GM23338 (cell line): Measurements from ENCODE around the gene ZNF22. TPM values are rescaled to one million over a fixed set of nuclear protein-coding genes. Genes with fewer than 3 reads are reported as not detected.

Experiments used
- ATAC-seq: fragments of 200-7000 bp; cut with Tn5 transposase; 3 replicates; pipeline ENCODE4 v1.9.1; 2020
- DNase-seq: peaks from one replicate; pipeline ENCODE4 v3.0.0-alpha.2; 2015; ENCODE audit warnings: low spot score
- H2AFZ ChIP-seq: fragments of 200-600 bp; sonication (generic); 2 replicates; pipeline ENCODE4 v1.8.0; 2016; ENCODE audit warnings: antibody characterized with exemption, mild to moderate bottlenecking, moderate library complexity
- H3F3A ChIP-seq: fragments of 200-600 bp; sonication (generic); replicated peaks from 2 replicates; pipeline ENCODE4 v1.8.0; 2017; ENCODE audit warnings: antibody characterized with exemption, mixed run types, low read depth
- H3K27ac ChIP-seq: fragments of 200-600 bp; sonication (generic); 2 replicates; pipeline ENCODE4 v1.6.1; 2016; ENCODE audit warnings: low read depth
- H3K27me3 ChIP-seq: fragments of 200-600 bp; sonication (generic); 2 replicates; pipeline ENCODE4 v1.8.0; 2016; ENCODE audit warnings: mild to moderate bottlenecking, mixed run types, moderate library complexity; ENCODE audit not compliant: insufficient read depth
- H3K36me3 ChIP-seq: fragments of 200-600 bp; sonication (generic); 2 replicates; pipeline ENCODE4 v1.8.0; 2016; ENCODE audit warnings: mild to moderate bottlenecking; ENCODE audit not compliant: insufficient read depth
- H3K4me1 ChIP-seq: fragments of 200-600 bp; sonication (generic); 2 replicates; pipeline ENCODE4 v1.8.0; 2016; ENCODE audit warnings: mild to moderate bottlenecking, moderate library complexity; ENCODE audit not compliant: insufficient read depth
- H3K4me2 ChIP-seq: fragments of 200-600 bp; sonication (generic); 2 replicates; pipeline ENCODE4 v1.7.1; 2017; ENCODE audit warnings: mixed run types
- H3K4me3 ChIP-seq: fragments of 200-600 bp; sonication (generic); 2 replicates; pipeline ENCODE4 v1.6.1; 2016; ENCODE audit warnings: mixed run types
- H3K79me2 ChIP-seq: fragments of 200-600 bp; sonication (generic); replicated peaks from 2 replicates; pipeline ENCODE4 v1.8.0; 2017; ENCODE audit warnings: mild to moderate bottlenecking; ENCODE audit not compliant: insufficient read depth
- H3K9me2 ChIP-seq: fragments of 200-600 bp; sonication (generic); 2 replicates; pipeline ENCODE4 v1.8.0; 2017; ENCODE audit not compliant: insufficient read depth
- H4K20me1 ChIP-seq: fragments of 200-600 bp; sonication (generic); replicated peaks from 2 replicates; pipeline ENCODE4 v1.8.0; 2017; ENCODE audit warnings: mild to moderate bottlenecking; ENCODE audit not compliant: insufficient read depth
- H3K27ac Mint-ChIP-seq: 2 replicates; pipeline ENCODE4 v1.8.0; 2020; ENCODE audit warnings: inconsistent platforms, mild to moderate bottlenecking, moderate library complexity, mixed read lengths
- H3K27me3 Mint-ChIP-seq: 3 replicates; pipeline ENCODE4 v1.8.0; 2022; ENCODE audit warnings: low read depth, mild to moderate bottlenecking, moderate library complexity, mixed read lengths, inconsistent platforms; ENCODE audit not compliant: insufficient read depth, poor library complexity
- H3K36me3 Mint-ChIP-seq: 3 replicates; pipeline ENCODE4 v1.8.0; 2021; ENCODE audit warnings: low read depth, mild to moderate bottlenecking, inconsistent platforms, moderate library complexity, mixed read lengths
- H3K4me1 Mint-ChIP-seq: 3 replicates; pipeline ENCODE4 v1.8.0; 2020; ENCODE audit warnings: mild to moderate bottlenecking, inconsistent platforms, mixed read lengths
- H3K4me3 Mint-ChIP-seq: 3 replicates; pipeline ENCODE4 v1.8.0; 2021; ENCODE audit warnings: moderate library complexity, mild to moderate bottlenecking, inconsistent platforms, mixed read lengths
- H3K9me3 Mint-ChIP-seq: 3 replicates; pipeline ENCODE4 v1.8.0; 2020; ENCODE audit warnings: moderate library complexity, mild to moderate bottlenecking, inconsistent platforms, mixed read lengths
- CTCF ChIP-seq, 2 experiments: fragments of 200-600 bp in 1 of 2; sonication (generic) in 1 of 2; conservative IDR thresholded peaks; 2 replicates each; pipeline versions ENCODE4 v1.5.1 to v1.6.1; 2016 to 2017; ENCODE audit warnings: antibody characterized with exemption in 2 of 2, low read depth in 2 of 2, mild to moderate bottlenecking in 2 of 2, moderate library complexity in 1 of 2
- ETS1 ChIP-seq: IDR thresholded peaks from 2 replicates; pipeline ENCODE4 v1.6.1; 2016; ENCODE audit warnings: antibody characterized with exemption
- EZH2 ChIP-seq: fragments of 200-600 bp; sonication (generic); IDR thresholded peaks from one replicate; pipeline ENCODE4 v1.8.0; 2017; ENCODE audit warnings: antibody characterized with exemption, mild to moderate bottlenecking, low read depth; ENCODE audit not compliant: unreplicated experiment
- EZH2phosphoT487 ChIP-seq: fragments of 200-600 bp; sonication (generic); IDR thresholded peaks from one replicate; pipeline ENCODE4 v1.8.1; 2018; ENCODE audit warnings: antibody characterized with exemption; ENCODE audit not compliant: unreplicated experiment
- JUNB ChIP-seq: IDR thresholded peaks from one replicate; pipeline ENCODE4 v1.6.1; 2016; ENCODE audit warnings: antibody characterized with exemption; ENCODE audit not compliant: unreplicated experiment
- REST ChIP-seq: IDR thresholded peaks from one replicate; pipeline ENCODE4 v1.6.1; 2018; ENCODE audit warnings: antibody characterized with exemption; ENCODE audit not compliant: unreplicated experiment
- ZNF331 ChIP-seq: fragments of 250-450 bp; sonication (Bioruptor Pico); IDR thresholded peaks from 2 replicates; pipeline ENCODE4 v1.5.0; 2020; ENCODE audit warnings: low read depth, mild to moderate bottlenecking, moderate library complexity
- polyA plus RNA-seq: library from polyadenylated mRNA; unstranded; fragments of >200 nt; fragmentation: Nextera tagmentation; extraction: Ambion mirVana; gene quantifications from 2 replicates; pipeline ENCODE4 v1.2.1, GENCODE V29; 2016
- total RNA-seq: library from RNA; depleted of rRNA; stranded (reverse); fragments of >200 nt; shearing (Covaris generic); gene quantifications from 2 replicates; pipeline ENCODE4 v1.2.3, GENCODE V29; 2014

Gene ZNF22
- total and polyA plus RNA-seq, 2 experiments from 2014 or later: 40.5 to 81.8 TPM

GRCh38 chr10:44956226-44956625 lies 44.5 kb upstream of the ZNF22 start:
- Mint-ChIP-seq H3K36me3 (peaks cover 10% of the 10 kb centered on the region; the same call in 2 of the 3 replicates), H3K4me3 (no peak overlapping the region), H3K4me1 (peaks cover 33% of the 10 kb centered on the region)

GRCh38 chr10:44956717-44957706 lies 43.7 kb upstream of the ZNF22 start:
- DNase-seq (no peak), ATAC-seq (no peak)
- no peak overlapping the region for H3K27ac ChIP-seq
- no peaks in the 10 kb centered on the region for H3F3A ChIP-seq
- H3K27me3 ChIP-seq: peaks cover 9% of the 10 kb centered on the region
- no peak overlapping the region for H3K4me2 ChIP-seq
- H3K79me2 ChIP-seq: no peaks in the 10 kb centered on the region
- no peak overlapping the region; the same call in 2 of the 3 replicates for H3K4me3 Mint-ChIP-seq
- peaks cover 14% of the 10 kb centered on the region for H3K27me3 Mint-ChIP-seq
- H3K27ac Mint-ChIP-seq: no peak overlapping the region
- H3K4me3 ChIP-seq: no peak overlapping the region
- H2AFZ ChIP-seq: no peak overlapping the region
- H3K4me1 Mint-ChIP-seq: peaks cover 40% of the 10 kb centered on the region
- H3K9me2 ChIP-seq: no peaks in the 10 kb centered on the region
- H3K9me3 Mint-ChIP-seq: no peaks in the 10 kb centered on the region; the same call in 2 of the 3 replicates
- H4K20me1 ChIP-seq: no peaks in the 10 kb centered on the region
- H3K36me3 ChIP-seq: no peaks in the 10 kb centered on the region
- peaks cover 38% of the 10 kb centered on the region for H3K4me1 ChIP-seq
- peaks cover 8% of the 10 kb centered on the region; the same call in 2 of the 3 replicates for H3K36me3 Mint-ChIP-seq
- TF ChIP-seq REST (no peak), ZNF331 (CRISPR knock-in tag) (no peak)

More at GRCh38 chr10:44956226-44956625, 44.5 kb upstream of the ZNF22 start:
- no peak for TF ChIP-seq EZH2phosphoT487
- TF ChIP-seq JUNB: no peak
- TF ChIP-seq ZNF331 (CRISPR knock-in tag): no peak
- TF ChIP-seq EZH2: no peak
- no peak for TF ChIP-seq ETS1
- no peak for TF ChIP-seq CTCF (conservative IDR thresholded peaks at IDR 0.05; ENCODE audit: low read depth in 2 of 2)
- Histone ChIP-seq H3K79me2 (no peaks in the 10 kb centered on the region), H3K27me3 (peaks cover 9% of the 10 kb centered on the region), H2AFZ (no peak overlapping the region), H3K4me3 (no peak overlapping the region), H3K4me1 (peaks cover 34% of the 10 kb centered on the region), H3K27ac (no peak overlapping the region), H3K36me3 (no peaks in the 10 kb centered on the region), H4K20me1 (no peaks in the 10 kb centered on the region), H3K9me2 (no peaks in the 10 kb centered on the region), H3K4me2 (no peak overlapping the region), H3F3A (no peaks in the 10 kb centered on the region)
- Mint-ChIP-seq H3K9me3 (no peaks in the 10 kb centered on the region; the same call in 2 of the 3 replicates), H3K27ac (no peak overlapping the region), H3K27me3 (peaks cover 13% of the 10 kb centered on the region)
- ATAC-seq (no peak), DNase-seq (no peak)
